Measurements from ENCODE around the gene RNF166.

- no peak for TF ChIP-seq POLR2A (IDR thresholded peaks at IDR 0.05)
- TF ChIP-seq, protein P1, sequence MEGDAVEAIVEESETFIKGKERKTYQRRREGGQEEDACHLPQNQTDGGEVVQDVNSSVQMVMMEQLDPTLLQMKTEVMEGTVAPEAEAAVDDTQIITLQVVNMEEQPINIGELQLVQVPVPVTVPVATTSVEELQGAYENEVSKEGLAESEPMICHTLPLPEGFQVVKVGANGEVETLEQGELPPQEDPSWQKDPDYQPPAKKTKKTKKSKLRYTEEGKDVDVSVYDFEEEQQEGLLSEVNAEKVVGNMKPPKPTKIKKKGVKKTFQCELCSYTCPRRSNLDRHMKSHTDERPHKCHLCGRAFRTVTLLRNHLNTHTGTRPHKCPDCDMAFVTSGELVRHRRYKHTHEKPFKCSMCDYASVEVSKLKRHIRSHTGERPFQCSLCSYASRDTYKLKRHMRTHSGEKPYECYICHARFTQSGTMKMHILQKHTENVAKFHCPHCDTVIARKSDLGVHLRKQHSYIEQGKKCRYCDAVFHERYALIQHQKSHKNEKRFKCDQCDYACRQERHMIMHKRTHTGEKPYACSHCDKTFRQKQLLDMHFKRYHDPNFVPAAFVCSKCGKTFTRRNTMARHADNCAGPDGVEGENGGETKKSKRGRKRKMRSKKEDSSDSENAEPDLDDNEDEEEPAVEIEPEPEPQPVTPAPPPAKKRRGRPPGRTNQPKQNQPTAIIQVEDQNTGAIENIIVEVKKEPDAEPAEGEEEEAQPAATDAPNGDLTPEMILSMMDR (IDR thresholded peaks at IDR 0.05), result no peak
Measured at GRCh38 chr16:88716201-88716600, 10.0 kb upstream of the RNF166 start.
